HG02870 (cell line): ENCODE data around the gene SLC15A3.
A peak's percentile ranks its signal among the peaks of the same experiment; 100 is the strongest.

Experiments
- ATAC-seq: cut with Tn5 transposase; IDR thresholded peaks from one replicate; pipeline ENCODE4 v1.9.1; 2021; ENCODE audit warnings: mild to moderate bottlenecking, moderate library complexity; ENCODE audit not compliant: unreplicated experiment

Gene SLC15A3

DNA sequence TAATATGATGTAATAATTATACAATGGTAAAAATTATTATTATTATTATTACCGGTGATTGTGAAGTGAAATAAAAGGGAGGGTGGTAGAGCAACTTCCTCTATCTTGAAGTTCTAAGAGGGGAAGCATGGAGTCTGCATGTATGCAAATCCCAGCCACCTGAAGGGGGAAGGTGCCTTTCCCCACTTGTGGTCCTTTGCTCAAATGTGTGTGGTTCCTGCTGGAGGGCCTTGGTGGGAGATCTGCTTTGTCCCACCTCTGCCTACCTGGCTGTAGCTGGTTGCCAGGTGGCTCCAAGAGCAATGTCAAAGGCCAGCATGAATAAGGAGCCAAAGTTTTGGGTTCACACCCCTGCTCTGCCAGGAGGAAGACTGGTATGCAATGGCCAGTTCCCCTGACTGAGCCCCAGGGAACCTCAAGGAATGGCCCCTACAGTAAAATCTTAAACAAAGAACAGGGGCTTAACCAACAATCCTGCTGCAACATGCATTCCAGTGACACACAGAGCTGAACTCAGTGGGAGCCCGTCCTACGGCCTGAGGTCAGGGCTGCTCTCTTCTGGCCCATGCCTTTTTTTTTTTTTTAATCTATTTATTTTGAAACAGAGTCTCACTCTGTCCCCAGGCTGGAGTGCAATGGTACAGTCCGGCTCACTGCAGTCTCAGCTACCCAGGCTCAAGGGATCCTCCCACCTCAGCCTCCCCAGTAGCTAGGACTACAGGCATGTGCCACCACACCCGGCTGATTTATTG is 19.2 kb downstream of the SLC15A3 start:
- ATAC-seq = no peak

DNA sequence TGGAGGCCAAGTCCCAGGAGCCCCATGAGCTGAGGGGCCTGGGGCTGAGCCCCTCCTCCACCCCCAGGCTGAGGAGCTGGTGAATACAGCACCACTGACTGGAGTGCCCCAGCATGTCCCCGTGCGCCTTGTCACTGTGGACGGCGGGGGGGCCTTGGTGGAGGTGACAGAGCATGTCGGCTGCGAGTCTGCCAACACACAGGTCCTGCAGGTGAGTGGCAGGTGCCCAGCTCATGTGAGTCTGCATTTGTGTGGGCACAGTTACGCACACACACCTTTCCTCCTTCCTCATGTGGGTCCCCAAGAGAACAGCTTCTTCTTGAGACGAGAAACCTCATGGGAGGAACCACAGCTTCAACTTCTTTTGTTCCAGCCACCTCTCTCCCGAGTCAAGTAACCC is 20.1 kb downstream of the SLC15A3 start:
- ATAC-seq = no peak

DNA sequence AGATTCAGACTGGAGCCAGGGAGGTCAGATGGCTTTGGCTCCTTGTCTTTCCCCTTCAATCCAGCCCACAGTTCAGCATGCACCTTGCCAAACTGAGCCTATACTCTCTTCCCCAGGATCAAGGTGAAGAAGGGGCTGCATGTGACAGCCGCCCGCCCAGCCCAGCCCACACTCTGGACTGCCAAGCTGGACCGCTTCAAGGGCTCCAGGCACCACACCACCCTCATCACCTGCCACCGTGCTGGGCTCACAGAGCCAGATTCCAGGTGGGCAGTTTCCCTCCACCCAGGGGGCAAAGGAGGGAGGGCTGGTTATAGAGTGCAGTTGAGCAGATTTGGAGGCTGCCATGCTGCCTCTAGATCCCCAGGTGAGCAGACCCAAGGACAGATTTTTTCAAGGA is 21.6 kb downstream of the SLC15A3 start:
- ATAC-seq = no peak

DNA sequence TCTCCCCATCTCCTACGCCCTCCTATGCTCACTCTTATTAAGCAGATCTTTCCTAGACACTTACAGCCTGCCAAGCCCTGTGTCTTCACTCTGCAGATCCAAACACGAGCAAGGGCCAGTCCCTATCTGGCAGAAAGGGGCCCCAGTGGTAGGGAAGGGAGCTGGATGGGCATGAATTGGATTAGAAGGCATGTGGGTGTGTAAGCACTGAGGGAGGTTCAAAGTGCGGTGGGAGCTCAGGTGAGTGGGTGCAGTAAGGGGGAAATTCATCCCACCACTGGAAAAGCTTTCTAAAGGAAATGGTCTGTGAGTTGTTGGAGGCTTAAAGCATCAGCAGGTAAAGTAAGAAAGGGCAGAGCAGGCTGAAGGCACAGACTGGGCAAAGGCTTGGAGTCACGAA is 22.2 kb downstream of the SLC15A3 start:
- no peak for ATAC-seq

DNA sequence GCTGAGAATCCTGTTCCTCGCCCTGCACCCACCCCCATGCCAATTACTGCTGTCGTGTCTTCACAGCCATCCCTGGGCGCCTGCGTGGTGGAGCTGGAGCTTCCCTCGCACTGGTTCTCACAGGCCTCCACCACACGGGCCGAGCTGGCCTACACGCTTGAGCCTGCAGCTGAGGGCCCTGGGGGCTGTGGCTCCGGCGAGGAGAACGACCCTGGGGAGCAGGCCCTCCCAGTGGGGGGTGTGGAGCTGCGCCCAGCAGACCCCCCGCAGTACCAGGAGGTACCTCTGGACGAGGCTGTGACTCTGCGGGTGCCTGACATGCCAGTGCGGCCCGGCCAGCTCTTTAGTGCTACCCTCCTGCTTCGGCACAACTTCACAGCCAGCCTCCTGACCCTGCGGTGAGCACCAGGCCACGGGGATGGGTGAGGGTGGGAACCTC is 23.4 kb downstream of the SLC15A3 start:
- ATAC-seq = no peak

DNA sequence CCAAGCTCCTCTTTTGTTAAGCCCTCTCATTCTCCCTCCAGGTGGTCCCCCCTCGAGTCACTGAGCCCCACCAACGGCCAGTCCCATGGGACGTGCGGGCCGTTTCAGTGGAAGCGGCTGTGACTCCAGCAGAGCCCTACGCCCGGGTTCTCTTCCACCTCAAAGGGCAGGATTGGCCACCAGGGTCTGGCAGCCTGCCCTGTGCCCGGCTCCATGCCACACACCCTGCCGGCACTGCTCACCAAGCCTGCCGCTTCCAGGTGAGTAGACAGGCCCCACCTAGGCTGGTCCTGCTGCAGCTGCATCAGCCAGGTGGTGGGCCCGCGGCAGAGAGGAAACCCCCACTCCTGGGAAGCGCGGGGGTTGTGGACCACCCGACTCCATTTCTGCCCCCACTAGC is 24.4 kb downstream of the SLC15A3 start:
- ATAC-seq = no peak

DNA sequence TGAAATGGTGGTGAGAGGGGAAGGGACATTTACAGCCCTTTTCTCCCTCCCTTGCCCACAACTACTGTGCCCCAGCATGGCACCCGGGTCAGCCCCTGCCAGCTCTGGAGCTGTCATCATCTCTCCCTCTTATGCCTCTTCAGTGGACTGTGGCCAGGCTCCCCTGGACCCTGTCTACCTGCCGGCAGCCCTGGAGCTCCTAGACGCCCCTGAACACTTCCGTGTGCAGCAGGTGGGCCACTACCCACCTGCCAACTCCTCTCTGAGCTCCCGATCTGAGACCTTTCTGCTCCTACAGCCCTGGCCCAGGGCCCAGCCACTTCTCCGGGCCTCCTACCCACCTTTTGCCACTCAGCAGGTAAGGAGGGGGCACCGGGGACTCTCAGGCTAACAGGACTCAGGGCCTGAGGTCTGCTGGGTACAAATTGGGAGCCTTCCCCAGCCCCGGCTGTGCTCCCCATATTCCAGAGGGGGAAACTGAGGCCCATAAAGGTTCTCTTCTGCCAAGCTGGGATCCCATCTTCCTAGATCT is 24.8 kb downstream of the SLC15A3 start:
- no peak for ATAC-seq

DNA sequence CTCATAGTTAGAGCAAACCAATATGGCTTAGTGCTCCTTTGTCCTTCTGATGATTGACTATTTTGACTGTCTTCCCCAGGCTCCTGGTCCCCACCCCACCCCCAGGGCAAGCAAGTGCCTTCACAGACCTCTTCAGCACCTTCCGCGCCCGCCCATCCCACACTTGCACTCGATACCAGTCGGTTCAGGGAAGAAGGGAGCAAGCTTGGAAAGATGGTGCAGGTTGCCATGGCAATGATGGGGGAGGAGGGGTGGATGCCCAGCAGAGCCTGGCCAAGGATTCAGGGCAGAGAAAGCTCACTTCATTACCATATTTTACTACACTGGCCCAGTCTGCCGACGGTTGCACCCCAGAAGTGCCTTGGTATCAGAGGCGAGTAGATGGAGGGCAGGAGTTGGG is 25.5 kb downstream of the SLC15A3 start:
- no peak for ATAC-seq

DNA sequence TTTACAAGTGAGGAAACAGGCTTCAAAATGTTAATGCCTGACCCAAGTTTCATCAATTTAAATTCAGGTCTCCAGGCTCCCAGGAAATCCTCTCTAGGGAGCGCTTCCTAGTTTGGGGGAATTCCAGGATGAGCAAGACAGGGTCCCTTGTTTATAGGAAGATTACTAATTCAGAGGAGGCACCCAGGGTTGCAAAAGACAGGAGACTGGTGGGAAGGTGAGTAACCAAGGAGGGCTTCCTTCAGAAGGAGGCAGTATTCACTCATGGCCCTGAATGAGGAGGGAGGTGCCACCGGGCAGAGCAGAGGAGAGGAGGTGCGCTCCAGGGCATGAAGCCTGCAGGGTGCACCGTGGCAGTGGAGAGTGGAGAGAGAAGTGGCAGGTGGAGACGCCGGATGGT is 26.1 kb downstream of the SLC15A3 start:
- no peak for ATAC-seq

DNA sequence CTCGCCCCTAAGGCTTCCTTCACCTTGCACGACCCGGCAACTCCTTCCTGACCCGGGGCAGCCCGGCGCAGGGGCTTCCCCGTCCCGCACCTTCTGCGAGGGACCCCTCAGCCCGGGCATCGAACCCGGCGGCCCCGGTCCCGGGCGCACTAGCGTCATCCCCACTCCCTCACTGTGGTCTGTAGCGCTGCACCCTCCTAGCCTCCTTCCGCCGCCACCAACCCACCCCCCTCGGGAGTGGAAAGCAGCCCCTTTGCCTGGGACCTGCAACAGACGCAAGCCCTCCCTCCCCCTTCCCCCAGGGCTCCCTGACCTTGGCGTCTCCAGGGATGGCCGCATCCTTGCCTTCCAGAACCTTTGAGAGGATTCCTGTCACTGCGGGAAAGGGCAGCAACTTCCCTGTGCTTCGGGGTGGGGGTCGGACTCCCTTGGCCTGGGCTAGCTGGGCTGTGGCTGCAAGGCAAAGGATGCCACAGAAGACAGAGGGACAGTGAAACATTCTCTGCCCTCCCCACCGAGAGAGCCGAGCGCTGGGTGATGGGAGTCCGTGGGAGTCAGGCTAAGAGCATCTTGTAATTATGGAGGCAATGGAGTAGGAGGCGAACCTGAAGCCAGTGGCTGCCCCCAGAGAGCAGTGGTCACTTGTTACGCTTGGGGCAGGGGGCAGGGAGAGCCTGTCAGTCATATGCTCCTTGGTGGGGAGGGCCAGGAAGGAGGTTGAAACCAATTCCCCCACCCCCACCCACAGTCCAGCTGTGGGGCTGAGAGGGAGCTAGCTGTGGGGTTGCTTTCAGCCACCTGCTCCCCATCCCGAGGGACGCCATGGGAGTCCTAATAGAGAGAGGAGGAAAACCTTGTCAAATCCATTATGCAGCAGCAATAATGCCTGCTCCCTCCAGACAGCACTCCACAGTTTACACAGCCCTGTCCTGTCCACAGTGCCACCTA is 26.8 kb downstream of the SLC15A3 start:
- ATAC-seq = no peak

DNA sequence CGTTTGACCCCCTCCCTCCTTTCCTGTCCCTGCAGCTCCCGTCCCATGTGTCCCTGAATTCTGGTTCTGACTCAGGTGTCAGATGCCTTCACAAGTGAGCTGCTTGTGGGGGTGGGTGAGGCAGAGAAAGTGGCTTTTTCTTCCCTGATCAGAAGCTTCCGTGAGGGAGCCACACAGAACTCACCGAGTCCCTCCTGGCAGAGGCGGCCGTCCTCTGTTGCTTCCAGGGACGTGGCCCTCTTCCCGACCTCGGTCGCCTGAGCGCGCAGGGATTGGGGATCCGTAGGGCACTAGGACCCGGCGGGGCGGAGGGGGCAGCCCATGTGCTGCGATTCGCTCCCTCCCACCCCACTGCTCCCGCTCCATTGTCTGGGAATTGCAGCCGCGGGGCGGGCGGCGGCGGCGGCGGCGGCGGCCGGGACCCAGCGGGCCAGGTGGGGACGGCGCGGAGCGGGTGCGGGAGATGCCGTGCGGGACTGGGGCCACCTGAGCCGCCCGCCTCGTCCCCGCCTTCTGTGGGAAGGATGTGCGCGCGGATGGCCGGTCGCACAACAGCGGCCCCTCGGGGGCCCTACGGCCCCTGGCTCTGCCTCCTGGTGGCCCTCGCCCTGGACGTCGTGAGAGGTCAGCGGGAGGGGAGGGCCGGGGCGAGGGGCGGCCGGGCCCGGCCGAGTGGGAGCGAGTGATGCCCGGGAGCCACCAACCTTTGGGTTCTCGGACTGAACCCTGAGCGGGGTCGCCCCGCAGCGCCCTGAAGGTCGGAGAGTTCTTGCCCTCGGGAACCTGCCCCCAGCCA is 27.7 kb downstream of the SLC15A3 start, which contains the start of gene TMEM132A:
Gene TMEM132A (plus strand): TSS at position 351 of the 796 bp plus-strand sequence. CDS start 174 bp downstream, at position 525.
- peak; percentile 60 for ATAC-seq

DNA sequence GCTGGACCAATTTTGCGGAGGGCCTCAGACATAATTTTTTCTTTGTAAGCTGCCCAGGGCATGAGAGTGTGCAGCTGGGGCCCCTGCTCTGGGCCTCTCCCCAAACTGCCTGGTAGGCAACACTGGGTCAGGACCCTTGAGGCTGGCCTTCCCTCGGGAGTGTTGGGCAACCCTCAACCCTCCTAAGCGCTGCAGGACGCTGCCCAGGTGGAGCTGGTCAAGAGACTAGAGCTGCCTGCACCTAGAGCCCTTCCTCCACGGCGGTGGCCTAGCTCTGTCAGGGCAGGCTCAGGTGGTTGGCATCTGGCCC is 28.2 kb downstream of the SLC15A3 start:
- no peak for ATAC-seq

DNA sequence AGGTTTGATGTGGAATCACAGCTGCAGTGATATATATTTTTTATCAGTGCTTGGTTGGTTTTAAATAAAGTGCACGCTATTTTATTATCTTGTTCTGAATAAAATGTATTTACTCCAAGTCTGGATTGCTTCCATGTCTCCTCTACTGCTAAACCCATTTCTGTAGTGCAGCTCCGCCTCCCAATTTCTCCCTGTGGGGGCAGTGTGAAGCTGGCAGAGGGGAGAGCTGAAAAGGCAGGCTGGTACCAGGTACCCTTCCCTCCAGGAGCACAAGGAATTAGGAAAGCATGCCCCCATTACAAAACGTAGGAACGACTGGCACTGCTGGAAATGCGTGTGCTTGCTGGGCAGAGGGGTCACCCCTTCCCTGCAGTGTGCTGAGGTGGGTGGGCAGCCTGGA is 28.6 kb downstream of the SLC15A3 start:
- ATAC-seq = no peak

DNA sequence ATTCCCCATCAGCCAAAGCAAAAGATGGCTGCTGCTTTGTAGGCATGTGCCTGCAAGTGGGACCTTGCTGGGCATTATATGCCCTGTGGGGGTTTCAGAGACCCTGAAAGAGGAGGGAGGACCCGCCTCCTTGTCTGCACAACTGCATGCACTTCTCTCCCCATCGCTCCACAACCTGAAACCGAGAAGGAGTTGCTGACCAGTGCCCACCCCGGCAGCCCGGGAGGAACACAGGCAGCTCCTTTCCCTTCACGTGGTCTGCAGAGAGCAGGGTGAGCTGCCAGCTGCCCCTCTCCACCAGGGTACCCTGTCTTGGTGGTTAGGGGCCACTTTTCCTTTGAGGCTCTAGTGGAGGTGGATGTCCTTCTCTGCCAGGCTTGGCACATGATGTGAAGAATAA is 29.1 kb downstream of the SLC15A3 start:
- ATAC-seq = no peak

DNA sequence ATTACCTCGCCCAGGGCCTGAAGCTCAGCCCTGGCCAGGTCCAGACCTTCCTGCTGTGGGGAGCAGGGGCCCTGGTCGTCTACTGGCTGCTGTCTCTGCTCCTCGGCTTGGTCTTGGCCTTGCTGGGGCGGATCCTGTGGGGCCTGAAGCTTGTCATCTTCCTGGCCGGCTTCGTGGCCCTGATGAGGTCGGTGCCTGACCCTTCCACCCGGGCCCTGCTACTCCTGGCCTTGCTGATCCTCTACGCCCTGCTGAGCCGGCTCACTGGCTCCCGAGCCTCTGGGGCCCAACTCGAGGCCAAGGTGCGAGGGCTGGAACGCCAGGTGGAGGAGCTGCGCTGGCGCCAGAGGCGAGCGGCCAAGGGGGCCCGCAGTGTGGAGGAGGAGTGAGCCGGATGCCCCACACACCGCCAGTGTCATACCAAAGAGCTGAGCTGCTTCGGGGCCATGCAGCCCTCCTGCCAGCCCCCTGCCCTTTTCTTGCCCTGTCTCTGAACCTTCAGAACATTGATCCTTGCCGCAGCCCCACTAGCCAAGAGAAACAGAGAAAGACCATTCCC is 30.1 kb downstream of the SLC15A3 start:
- ATAC-seq = no peak

DNA sequence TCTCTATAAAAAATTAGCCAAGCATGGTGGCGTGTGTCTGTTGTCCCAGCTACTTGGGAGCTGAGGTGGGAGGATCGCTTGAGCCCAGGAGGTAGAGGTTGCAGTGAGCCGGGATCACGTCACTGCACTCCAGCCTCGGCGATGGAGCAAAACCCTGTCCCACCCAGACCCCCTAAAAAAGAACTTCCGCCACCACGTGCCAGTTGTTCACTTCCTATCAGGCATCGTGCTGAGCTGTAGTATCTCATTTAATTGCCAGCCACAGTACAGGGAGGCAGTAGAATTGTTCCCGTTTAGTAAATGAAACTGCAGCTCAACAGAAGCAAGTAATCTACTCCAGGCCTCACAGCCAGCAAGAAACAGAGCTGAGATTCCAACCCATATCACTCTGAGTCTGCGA is 30.7 kb downstream of the SLC15A3 start:
- ATAC-seq = no peak

DNA sequence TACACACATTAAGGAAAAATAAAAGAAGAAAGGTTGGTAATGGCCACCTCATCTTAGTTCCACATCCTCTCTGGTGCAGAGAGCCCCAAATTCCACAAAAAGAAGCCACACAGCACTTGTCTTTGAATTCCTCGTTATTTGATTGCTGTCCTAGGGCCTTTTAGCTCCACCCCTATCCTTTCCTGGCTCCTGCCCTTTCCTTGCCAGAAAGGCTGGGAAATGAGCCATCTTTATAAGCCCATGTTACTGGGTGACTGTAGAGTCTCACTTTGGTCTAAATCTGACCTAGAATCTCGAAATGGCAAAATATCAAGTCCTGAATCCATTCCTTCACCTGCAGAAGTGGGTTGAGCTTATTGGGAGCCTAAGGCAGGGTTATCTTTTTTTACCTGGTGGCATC is 32.0 kb downstream of the SLC15A3 start:
- ATAC-seq = no peak

DNA sequence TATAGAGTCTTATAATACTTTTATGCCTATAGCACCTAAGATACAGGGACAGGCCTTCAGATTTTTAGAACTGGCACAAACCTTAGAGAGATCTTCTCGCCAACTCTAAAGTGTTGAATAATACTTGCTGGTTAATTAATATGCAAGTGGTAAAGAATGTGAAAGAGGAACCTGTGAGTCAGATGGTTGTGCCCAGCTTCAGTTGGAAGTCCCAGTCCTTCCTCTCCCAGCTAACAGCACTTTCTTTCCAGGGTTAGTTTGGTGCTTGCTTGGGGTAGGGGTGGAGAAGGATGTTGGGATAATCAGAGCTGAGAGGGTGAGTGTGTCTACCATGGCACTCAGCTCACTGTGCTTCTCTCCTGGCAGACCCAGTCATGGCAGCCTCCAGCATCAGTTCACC is 32.7 kb downstream of the SLC15A3 start:
- ATAC-seq = no peak

DNA sequence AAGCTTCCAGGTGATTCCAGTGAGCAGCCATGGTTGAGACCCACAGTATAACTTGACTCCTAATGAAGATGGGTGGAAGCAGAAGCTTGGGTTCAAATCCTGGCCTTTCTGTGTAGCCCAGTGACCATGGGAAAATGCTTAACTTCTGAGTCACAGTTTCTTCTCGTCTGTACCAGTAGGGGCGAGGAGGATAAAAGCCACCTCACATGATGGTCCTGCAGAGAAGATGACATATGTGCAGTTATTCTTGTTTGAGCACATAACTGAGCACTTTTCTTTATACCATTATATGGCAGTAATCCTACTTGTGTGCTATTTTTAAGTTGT is 33.1 kb downstream of the SLC15A3 start:
- no peak for ATAC-seq

DNA sequence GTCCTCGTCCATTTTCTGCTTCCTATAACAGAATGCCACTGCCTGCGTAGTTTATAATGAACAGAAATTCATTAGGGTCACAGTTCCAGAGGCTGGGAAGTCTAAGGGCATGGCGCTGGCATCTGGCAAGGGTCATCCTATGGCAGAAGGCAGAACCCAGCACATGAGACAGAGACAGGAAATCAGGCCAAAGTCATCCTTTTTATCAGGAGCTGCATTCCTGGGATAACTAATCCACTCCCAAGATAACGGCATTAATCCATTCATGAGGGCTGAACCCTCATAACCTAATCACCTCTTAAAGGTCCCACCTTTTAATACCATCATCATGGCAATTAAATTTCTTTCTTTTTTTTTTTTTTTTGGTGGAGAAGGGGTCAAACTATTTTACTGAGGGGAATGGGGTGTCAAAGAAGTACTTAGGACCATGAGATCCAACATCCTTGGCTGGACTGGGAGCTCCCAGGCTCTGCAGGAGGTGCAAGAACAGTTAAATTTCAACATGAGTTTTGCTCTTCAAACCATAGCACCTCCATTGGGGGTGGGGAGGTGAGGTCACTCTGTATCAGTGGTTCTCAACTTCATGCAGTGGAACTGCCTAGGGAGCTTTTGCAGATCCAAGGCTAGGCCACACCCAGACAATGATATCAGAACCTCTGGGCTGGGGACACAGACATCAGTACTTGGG is 33.6 kb downstream of the SLC15A3 start:
- no peak for ATAC-seq
